GM23248 (cell line): Measurements from ENCODE around the gene PRKAR1B. TPM values are rescaled to one million over a fixed set of nuclear protein-coding genes. Genes with fewer than 3 reads are reported as not detected.

Experiments
- DNase-seq: peaks from one replicate; pipeline ENCODE4 v3.0.0-alpha.2; 2015
- H2AFZ ChIP-seq: fragments of 200-600 bp; sonication (generic); 2 replicates; pipeline ENCODE4 v1.6.1; 2016; ENCODE audit warnings: antibody characterized with exemption
- H3F3A ChIP-seq: fragments of 200-600 bp; sonication (generic); 2 replicates; pipeline ENCODE4 v1.6.1; 2016; ENCODE audit warnings: mild to moderate bottlenecking, antibody characterized with exemption, mixed run types; ENCODE audit not compliant: insufficient read depth
- H3K27ac ChIP-seq: fragments of 200-600 bp; sonication (generic); 2 replicates; pipeline ENCODE4 v1.5.1; 2016; ENCODE audit warnings: mild to moderate bottlenecking
- H3K27me3 ChIP-seq: fragments of 200-600 bp; sonication (generic); replicated peaks from 2 replicates; pipeline ENCODE4 v1.6.1; 2016; ENCODE audit warnings: mild to moderate bottlenecking; ENCODE audit not compliant: insufficient read depth
- H3K36me3 ChIP-seq: fragments of 200-600 bp; sonication (generic); 2 replicates; pipeline ENCODE4 v1.6.1; 2016; ENCODE audit warnings: low read depth, mild to moderate bottlenecking
- H3K4me1 ChIP-seq: fragments of 200-600 bp; sonication (generic); 2 replicates; pipeline ENCODE4 v1.6.1; 2016; ENCODE audit warnings: mild to moderate bottlenecking; ENCODE audit not compliant: insufficient read depth
- H3K4me2 ChIP-seq: fragments of 200-600 bp; sonication (generic); one replicate; pipeline ENCODE4 v1.6.1; 2016; ENCODE audit warnings: mild to moderate bottlenecking; ENCODE audit not compliant: unreplicated experiment
- H3K4me3 ChIP-seq: fragments of 200-600 bp; sonication (generic); 2 replicates; pipeline ENCODE4 v1.5.1; 2016; ENCODE audit warnings: mild to moderate bottlenecking
- H3K79me2 ChIP-seq: fragments of 200-600 bp; sonication (generic); 2 replicates; pipeline ENCODE4 v1.6.1; 2016; ENCODE audit warnings: mild to moderate bottlenecking; ENCODE audit not compliant: insufficient read depth
- H3K9ac ChIP-seq: fragments of 200-600 bp; sonication (generic); 2 replicates; pipeline ENCODE4 v1.6.1; 2016; ENCODE audit warnings: mild to moderate bottlenecking
- H3K9me2 ChIP-seq: fragments of 200-600 bp; sonication (generic); 2 replicates; pipeline ENCODE4 v1.6.1; 2016; ENCODE audit warnings: mixed run types, mild to moderate bottlenecking, moderate library complexity; ENCODE audit not compliant: insufficient read depth
- H3K9me3 ChIP-seq: fragments of 200-600 bp; sonication (generic); one replicate; pipeline ENCODE4 v1.6.1; 2017; ENCODE audit warnings: low read depth
- H4K20me1 ChIP-seq: fragments of 200-600 bp; sonication (generic); 2 replicates; pipeline ENCODE4 v1.6.0; 2016; ENCODE audit not compliant: insufficient read depth
- EZH2 ChIP-seq: fragments of 200-600 bp; sonication (generic); IDR thresholded peaks from 2 replicates; pipeline ENCODE4 v1.6.1; 2018; ENCODE audit warnings: antibody characterized with exemption, mild to moderate bottlenecking; ENCODE audit not compliant: insufficient read depth, poor library complexity, severe bottlenecking
- EZH2phosphoT487 ChIP-seq: fragments of 200-600 bp; sonication (generic); IDR thresholded peaks from 2 replicates; pipeline ENCODE4 v1.6.1; 2018; ENCODE audit warnings: antibody characterized with exemption, moderate library complexity, mild to moderate bottlenecking, low read depth; ENCODE audit not compliant: insufficient read depth
- WGBS, 2 experiments: methylation state at CpG; one replicate each; pipeline ENCODE4 v1.1.6; 2015 to 2017; ENCODE audit warnings: low lambda C conversion rate in 2 of 2, low coverage in 1 of 2; ENCODE audit errors: missing lambda C conversion rate in 2 of 2; 5-methylcytosine and 5-hydroxymethylcytosine counted together
- in situ Hi-C: fragments of 300-500 bp; cut with MboI; formaldehyde crosslinking; loops from 2 replicates; pipeline ENCODE4 v1.15.0; 2020
- polyA plus RNA-seq: library from polyadenylated mRNA; unstranded; fragments of >200 nt; fragmentation: Nextera tagmentation; extraction: Ambion mirVana; gene quantifications from 2 replicates; pipeline ENCODE4 v1.2.1, GENCODE V29; 2016
- total RNA-seq: library from RNA; depleted of rRNA; stranded (reverse); fragments of >200 nt; shearing (Covaris generic); gene quantifications from 2 replicates; pipeline ENCODE4 v1.2.3, GENCODE V29; 2014

PRKAR1B gene
- total and polyA plus RNA-seq, 2 experiments from 2014 or later, result 10.2 to 12.9 TPM

- in situ Hi-C loops, result no loop called here
- no peaks in the 10 kb centered on the region for H4K20me1 ChIP-seq
- 85 to 89% methylated on average over 25 to 31 of the region's 31 CpGs for WGBS, 2 experiments
- H3K9me3 ChIP-seq, result no peaks in the 10 kb centered on the region
- no peak for DNase-seq
- no peak overlapping the region for H2AFZ ChIP-seq
- no peak overlapping the region for H3K4me2 ChIP-seq
- no peaks in the 10 kb centered on the region; the same call in 1 of the 2 replicates for H3F3A ChIP-seq
- no peaks in the 10 kb centered on the region for H3K36me3 ChIP-seq
- TF ChIP-seq EZH2, result no peak
- TF ChIP-seq EZH2phosphoT487, result no peak
- no peak overlapping the region for H3K9ac ChIP-seq
- H3K4me3 ChIP-seq, result no peak overlapping the region
- H3K9me2 ChIP-seq, result no peaks in the 10 kb centered on the region
- no peaks in the 10 kb centered on the region for H3K4me1 ChIP-seq
- no peaks in the 10 kb centered on the region for H3K27me3 ChIP-seq
- no peaks in the 10 kb centered on the region for H3K79me2 ChIP-seq
- no peak overlapping the region for H3K27ac ChIP-seq
These were observed 177.0 kb downstream of the PRKAR1B start for GRCh38 chr7:549891-550625.

- TF ChIP-seq EZH2 (no peak), EZH2phosphoT487 (no peak)
- Histone ChIP-seq H4K20me1 (no peaks in the 10 kb centered on the region), H2AFZ (no peak overlapping the region), H3F3A (no peaks in the 10 kb centered on the region; the same call in 1 of the 2 replicates), H3K9me2 (no peaks in the 10 kb centered on the region), H3K27ac (no peak overlapping the region), H3K4me1 (no peaks in the 10 kb centered on the region), H3K4me3 (no peak overlapping the region), H3K4me2 (no peak overlapping the region), H3K36me3 (no peaks in the 10 kb centered on the region), H3K9me3 (no peaks in the 10 kb centered on the region), H3K27me3 (no peaks in the 10 kb centered on the region), H3K79me2 (no peaks in the 10 kb centered on the region), H3K9ac (no peak overlapping the region)
- in situ Hi-C loops, result no loop called here
- WGBS, 2 experiments, result 91 to 95% methylated on average over 19 to 43 of the region's 43 CpGs
- no peak for DNase-seq
These were observed 177.8 kb downstream of the PRKAR1B start for GRCh38 chr7:549066-549890.

DNA sequence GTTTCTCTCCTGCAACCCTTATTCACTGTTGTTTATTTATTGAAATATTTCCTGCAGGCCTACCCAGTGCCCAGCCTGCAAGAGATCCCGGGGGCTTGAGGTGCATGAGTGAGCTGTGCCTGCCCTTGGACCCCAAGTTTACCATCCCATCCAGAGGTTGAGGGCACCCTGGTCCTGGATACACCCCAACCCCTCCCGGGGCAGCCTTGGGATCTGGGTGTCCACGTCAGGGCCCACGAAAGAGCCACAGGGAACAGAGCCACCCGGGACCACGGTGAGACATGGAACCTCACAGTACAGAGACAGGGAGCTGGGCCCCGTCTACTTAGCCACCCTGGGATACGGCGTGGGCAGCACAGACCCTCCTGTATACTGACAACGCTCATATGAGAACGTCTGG lies 178.7 kb downstream of the PRKAR1B start:
- Histone ChIP-seq H3K36me3 (no peaks in the 10 kb centered on the region), H4K20me1 (no peaks in the 10 kb centered on the region), H3K9ac (no peak overlapping the region), H3K27me3 (no peaks in the 10 kb centered on the region), H3F3A (no peaks in the 10 kb centered on the region; the same call in 1 of the 2 replicates), H3K9me3 (no peaks in the 10 kb centered on the region), H3K79me2 (no peaks in the 10 kb centered on the region), H3K4me1 (peaks cover 2% of the 10 kb centered on the region; the same call in 1 of the 2 replicates), H3K9me2 (no peaks in the 10 kb centered on the region), H3K27ac (no peak overlapping the region), H2AFZ (no peak overlapping the region), H3K4me3 (no peak overlapping the region), H3K4me2 (no peak overlapping the region)
- DNase-seq, result no peak
- no peak for TF ChIP-seq EZH2phosphoT487
- 93 to 94% methylated on average over 11 of the region's 11 CpGs for WGBS, 2 experiments
- in situ Hi-C loops, result no loop called here

DNA sequence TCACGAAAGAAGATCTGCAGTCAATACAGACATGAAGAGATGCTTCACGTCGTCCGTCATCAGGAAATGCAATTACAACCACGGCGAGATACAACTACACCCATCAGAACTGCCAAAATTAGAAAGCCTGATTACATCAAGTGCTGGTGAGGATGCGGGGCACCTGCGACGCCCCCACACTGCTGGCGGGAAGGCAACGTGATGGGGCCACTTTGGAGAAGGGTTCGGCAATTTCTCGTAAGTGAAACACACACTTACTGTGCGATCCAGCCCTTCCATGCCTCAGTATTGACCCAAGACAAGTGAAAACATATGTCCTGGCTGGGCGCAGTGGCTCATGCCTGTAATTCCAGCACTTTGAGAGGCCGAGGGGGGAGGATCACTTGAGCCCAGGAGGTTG lies 181.6 kb downstream of the PRKAR1B start:
- no peak overlapping the region for H2AFZ ChIP-seq
- in situ Hi-C loops, result no loop called here
- no peak overlapping the region for H3K27ac ChIP-seq
- 64 to 72% methylated on average over 15 to 16 of the region's 16 CpGs for WGBS, 2 experiments
- no peak for DNase-seq
- TF ChIP-seq EZH2phosphoT487, result no peak
- no peak for TF ChIP-seq EZH2
- no peaks in the 10 kb centered on the region for H3K9me3 ChIP-seq
- no peak overlapping the region for H3K4me2 ChIP-seq
- no peaks in the 10 kb centered on the region for H4K20me1 ChIP-seq
- no peak overlapping the region for H3K9ac ChIP-seq
- H3F3A ChIP-seq, result no peaks in the 10 kb centered on the region; the same call in none of the 2 replicates
- peaks cover 16% of the 10 kb centered on the region for H3K4me1 ChIP-seq
- no peaks in the 10 kb centered on the region for H3K27me3 ChIP-seq
- no peaks in the 10 kb centered on the region for H3K36me3 ChIP-seq
- H3K79me2 ChIP-seq, result no peaks in the 10 kb centered on the region
- H3K9me2 ChIP-seq, result no peaks in the 10 kb centered on the region
- H3K4me3 ChIP-seq, result no peak overlapping the region
